ENCODE data around the gene DMRTB1. TPM values are rescaled to one million over a fixed set of nuclear protein-coding genes. Genes with fewer than 3 reads are reported as not detected.

The DMRTB1 gene
- total RNA-seq, 1 experiment from 2014 or later, result not detected

DNA sequence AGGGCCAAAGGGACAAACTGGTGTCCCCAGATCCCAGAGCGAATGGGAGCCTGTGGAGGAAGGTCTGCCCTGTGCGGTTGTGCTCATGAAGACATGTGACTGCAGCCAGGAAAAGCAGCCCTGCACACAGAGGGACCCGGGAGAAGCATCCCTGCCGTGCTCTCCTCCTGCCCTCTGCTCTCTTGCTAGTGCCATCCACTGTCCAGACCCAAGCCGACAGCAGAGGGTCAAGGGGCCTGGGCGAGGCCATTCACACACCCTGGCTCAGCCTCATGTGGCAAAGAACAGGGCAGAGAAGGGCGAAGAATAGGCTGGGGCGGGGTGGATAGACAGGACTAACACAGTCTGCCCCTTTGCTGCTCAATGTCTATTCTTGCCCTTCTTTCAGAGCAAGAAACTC, 17.4 kb downstream of the DMRTB1 start:
- TF ChIP-seq POLR2AphosphoS5 (IDR thresholded peaks at IDR 0.05; ENCODE audit: low read depth, low read length), result no peak
- TF ChIP-seq, protein P1, sequence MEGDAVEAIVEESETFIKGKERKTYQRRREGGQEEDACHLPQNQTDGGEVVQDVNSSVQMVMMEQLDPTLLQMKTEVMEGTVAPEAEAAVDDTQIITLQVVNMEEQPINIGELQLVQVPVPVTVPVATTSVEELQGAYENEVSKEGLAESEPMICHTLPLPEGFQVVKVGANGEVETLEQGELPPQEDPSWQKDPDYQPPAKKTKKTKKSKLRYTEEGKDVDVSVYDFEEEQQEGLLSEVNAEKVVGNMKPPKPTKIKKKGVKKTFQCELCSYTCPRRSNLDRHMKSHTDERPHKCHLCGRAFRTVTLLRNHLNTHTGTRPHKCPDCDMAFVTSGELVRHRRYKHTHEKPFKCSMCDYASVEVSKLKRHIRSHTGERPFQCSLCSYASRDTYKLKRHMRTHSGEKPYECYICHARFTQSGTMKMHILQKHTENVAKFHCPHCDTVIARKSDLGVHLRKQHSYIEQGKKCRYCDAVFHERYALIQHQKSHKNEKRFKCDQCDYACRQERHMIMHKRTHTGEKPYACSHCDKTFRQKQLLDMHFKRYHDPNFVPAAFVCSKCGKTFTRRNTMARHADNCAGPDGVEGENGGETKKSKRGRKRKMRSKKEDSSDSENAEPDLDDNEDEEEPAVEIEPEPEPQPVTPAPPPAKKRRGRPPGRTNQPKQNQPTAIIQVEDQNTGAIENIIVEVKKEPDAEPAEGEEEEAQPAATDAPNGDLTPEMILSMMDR (IDR thresholded peaks at IDR 0.05), result no peak
- no peak for TF ChIP-seq SIN3A (IDR thresholded peaks at IDR 0.05; ENCODE audit: borderline replicate concordance, insufficient read depth, low read depth, low read length)
- TF ChIP-seq, protein P2, sequence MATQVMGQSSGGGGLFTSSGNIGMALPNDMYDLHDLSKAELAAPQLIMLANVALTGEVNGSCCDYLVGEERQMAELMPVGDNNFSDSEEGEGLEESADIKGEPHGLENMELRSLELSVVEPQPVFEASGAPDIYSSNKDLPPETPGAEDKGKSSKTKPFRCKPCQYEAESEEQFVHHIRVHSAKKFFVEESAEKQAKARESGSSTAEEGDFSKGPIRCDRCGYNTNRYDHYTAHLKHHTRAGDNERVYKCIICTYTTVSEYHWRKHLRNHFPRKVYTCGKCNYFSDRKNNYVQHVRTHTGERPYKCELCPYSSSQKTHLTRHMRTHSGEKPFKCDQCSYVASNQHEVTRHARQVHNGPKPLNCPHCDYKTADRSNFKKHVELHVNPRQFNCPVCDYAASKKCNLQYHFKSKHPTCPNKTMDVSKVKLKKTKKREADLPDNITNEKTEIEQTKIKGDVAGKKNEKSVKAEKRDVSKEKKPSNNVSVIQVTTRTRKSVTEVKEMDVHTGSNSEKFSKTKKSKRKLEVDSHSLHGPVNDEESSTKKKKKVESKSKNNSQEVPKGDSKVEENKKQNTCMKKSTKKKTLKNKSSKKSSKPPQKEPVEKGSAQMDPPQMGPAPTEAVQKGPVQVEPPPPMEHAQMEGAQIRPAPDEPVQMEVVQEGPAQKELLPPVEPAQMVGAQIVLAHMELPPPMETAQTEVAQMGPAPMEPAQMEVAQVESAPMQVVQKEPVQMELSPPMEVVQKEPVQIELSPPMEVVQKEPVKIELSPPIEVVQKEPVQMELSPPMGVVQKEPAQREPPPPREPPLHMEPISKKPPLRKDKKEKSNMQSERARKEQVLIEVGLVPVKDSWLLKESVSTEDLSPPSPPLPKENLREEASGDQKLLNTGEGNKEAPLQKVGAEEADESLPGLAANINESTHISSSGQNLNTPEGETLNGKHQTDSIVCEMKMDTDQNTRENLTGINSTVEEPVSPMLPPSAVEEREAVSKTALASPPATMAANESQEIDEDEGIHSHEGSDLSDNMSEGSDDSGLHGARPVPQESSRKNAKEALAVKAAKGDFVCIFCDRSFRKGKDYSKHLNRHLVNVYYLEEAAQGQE (IDR thresholded peaks at IDR 0.05; ENCODE audit: insufficient read depth in 1 of 2, low read depth in 2 of 2, low read length in 1 of 2), result no peak
- no peak for TF ChIP-seq TCF7L2 (IDR thresholded peaks at IDR 0.05; ENCODE audit: low read depth, low read length)
- Histone ChIP-seq H3K27me3 (ENCODE audit: control insufficient read depth, insufficient read depth, low read length) (no peaks in the 10 kb centered on the region; the same call in 1 of the 2 replicates), H3K36me3 (ENCODE audit: control insufficient read depth, insufficient read depth, low read length) (no peaks in the 10 kb centered on the region), H3K9me3 (ENCODE audit: control insufficient read depth, insufficient read depth, low read depth, low read length) (no peaks in the 10 kb centered on the region), H3K4me3 (ENCODE audit: low read depth in 2 of 2, low read length in 2 of 2) (no peak overlapping the region), H3K4me1 (ENCODE audit: control insufficient read depth, insufficient read depth, low read length) (no peaks in the 10 kb centered on the region), H3K27ac (ENCODE audit: low read length) (no peak overlapping the region)
- no TSS peak for BruUV-seq (replicated peaks)
- DNase-seq (ENCODE audit: low read depth, low spot score) (no peak), ATAC-seq (no peak)
- POLR2A ChIA-PET, result no interaction called here
- intact Hi-C loops (cut with micrococcal nuclease; ENCODE audit: unreplicated experiment), result no loop called here
- CTCF ChIA-PET, result no interaction called here
- in situ Hi-C loops (cut with HindIII; ENCODE audit: low pct_unique_long_range_greater_than_20kb, low sequenced_read_pairs), result no loop called here

DNA sequence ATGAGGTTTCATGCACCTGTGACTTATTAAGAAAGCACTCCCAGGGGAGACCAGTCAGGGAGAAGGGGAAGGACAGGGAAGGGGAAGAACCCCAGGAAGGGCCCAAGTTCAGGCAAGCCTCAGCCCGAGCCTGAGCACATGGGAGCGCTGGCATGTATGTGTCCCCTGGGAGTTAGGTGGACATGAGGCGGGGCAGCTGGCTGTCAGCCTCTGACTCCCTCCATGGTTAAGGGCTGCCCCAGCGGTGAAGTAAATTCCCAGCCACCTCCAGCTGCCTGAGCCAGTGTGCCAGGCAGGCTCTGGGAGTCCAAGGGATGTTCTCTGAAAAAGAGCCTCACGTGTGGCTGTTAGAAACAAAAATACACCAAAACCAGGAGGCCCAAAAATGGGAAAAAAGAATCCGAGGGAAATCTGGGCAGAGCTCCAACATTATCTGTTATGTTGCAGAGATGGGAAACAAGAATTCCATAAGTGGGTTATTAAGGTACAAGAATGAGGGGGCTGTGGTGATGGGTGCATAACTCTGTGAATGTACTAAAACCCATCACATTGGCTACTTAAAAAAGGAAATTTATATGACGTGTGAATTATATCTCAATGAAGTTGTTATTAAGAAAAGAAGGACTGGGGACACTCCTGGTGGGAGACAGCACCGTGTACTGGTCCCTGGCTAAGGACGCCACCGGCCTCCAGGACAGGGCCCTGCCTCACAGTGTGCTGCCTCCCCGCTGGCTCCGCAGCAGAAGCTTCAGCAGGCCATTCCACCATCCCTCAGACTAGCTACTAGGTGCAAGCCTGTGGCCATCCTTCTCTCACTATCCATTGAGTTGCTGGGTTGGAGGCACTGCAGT, 18.7 kb downstream of the DMRTB1 start:
- ATAC-seq, result no peak
- POLR2A ChIA-PET, result no interaction called here
- no peak overlapping the region for H3K27ac ChIP-seq (ENCODE audit: low read length)
- H3K36me3 ChIP-seq (ENCODE audit: control insufficient read depth, insufficient read depth, low read length), result no peaks in the 10 kb centered on the region
- TF ChIP-seq SIN3A (IDR thresholded peaks at IDR 0.05; ENCODE audit: borderline replicate concordance, insufficient read depth, low read depth, low read length) (no peak), POLR2AphosphoS5 (IDR thresholded peaks at IDR 0.05; ENCODE audit: low read depth, low read length) (no peak), TCF7L2 (IDR thresholded peaks at IDR 0.05; ENCODE audit: low read depth, low read length) (no peak)
- TF ChIP-seq, protein P2 (IDR thresholded peaks at IDR 0.05; ENCODE audit: insufficient read depth in 1 of 2, low read depth in 2 of 2, low read length in 1 of 2), result no peak
- TF ChIP-seq, protein P1 (IDR thresholded peaks at IDR 0.05), result no peak
- DNase-seq (ENCODE audit: low read depth, low spot score), result no peak
- CTCF ChIA-PET, result no interaction called here
- no peaks in the 10 kb centered on the region for H3K4me1 ChIP-seq (ENCODE audit: control insufficient read depth, insufficient read depth, low read length)
- no peaks in the 10 kb centered on the region; the same call in 1 of the 2 replicates for H3K27me3 ChIP-seq (ENCODE audit: control insufficient read depth, insufficient read depth, low read length)
- in situ Hi-C loops (cut with HindIII; ENCODE audit: low pct_unique_long_range_greater_than_20kb, low sequenced_read_pairs) (no loop called here), intact Hi-C loops (cut with micrococcal nuclease; ENCODE audit: unreplicated experiment) (no loop called here)
- no peaks in the 10 kb centered on the region for H3K9me3 ChIP-seq (ENCODE audit: control insufficient read depth, insufficient read depth, low read depth, low read length)
- BruUV-seq (replicated peaks), result no TSS peak
- H3K4me3 ChIP-seq (ENCODE audit: low read depth in 2 of 2, low read length in 2 of 2), result no peak overlapping the region
